Measurements from ENCODE around the gene RHOA. TPM values are rescaled to one million over a fixed set of nuclear protein-coding genes. Genes with fewer than 3 reads are reported as not detected.
"Not testable (repeated sequence)": the region's sequence is repeated elsewhere in the genome, so short reads cannot be mapped to it uniquely, and the experiment has no call there.

RHOA gene
- total and polyA plus RNA-seq, 2 of the 8 experiments (the other 6 are each of a cell fraction or from before 2014, with no cell fraction given), result 176 to 397 TPM

GRCh38 chr3:49357443-49358216 is 54.1 kb downstream of the RHOA start:
- not testable (repeated sequence) for H2AFZ ChIP-seq (ENCODE audit: low read length); H3K14ac ChIP-seq (ENCODE audit: insufficient read length); FAIRE-seq; H3K23me2 ChIP-seq (ENCODE audit: low read depth, low read length); H3K4me1 ChIP-seq (replicated peaks in 1 of 4; ENCODE audit: control insufficient read depth in 3 of 4, insufficient read depth in 4 of 4, low read length in 3 of 4); H2BK20ac ChIP-seq (ENCODE audit: low read length); H2BK12ac ChIP-seq (ENCODE audit: low read depth, low read length); H3K79me1 ChIP-seq (ENCODE audit: low read depth, low read length); H2BK15ac ChIP-seq (ENCODE audit: low read length); H3K23ac ChIP-seq (ENCODE audit: insufficient read length); H2AK5ac ChIP-seq (ENCODE audit: low read depth, low read length); H4K20me1 ChIP-seq (replicated peaks in 1 of 2; ENCODE audit: control insufficient read depth in 1 of 2, insufficient read depth in 2 of 2, low read length in 2 of 2); H3K27me3 ChIP-seq (replicated peaks in 1 of 4; ENCODE audit: control insufficient read depth in 3 of 4, extremely low read depth in 1 of 4, insufficient read depth in 3 of 4, low read length in 3 of 4); H3K56ac ChIP-seq (replicated peaks; ENCODE audit: insufficient read length, low read depth, low read length); H3K9me3 ChIP-seq (ENCODE audit: insufficient read depth in 2 of 2, low read depth in 1 of 2, low read length in 1 of 2)
- Histone ChIP-seq H3K4me2 (ENCODE audit: insufficient read depth in 1 of 2, low read depth in 2 of 2, low read length in 2 of 2) (peak overlapping the region; percentile 75 to 81), H2BK5ac (ENCODE audit: low read depth, low read length) (peak overlapping the region; percentile 18; the same call in 1 of the 2 replicates), H3K79me2 (ENCODE audit: control insufficient read depth in 1 of 2, insufficient read depth in 2 of 2, low read length in 2 of 2) (peaks cover 0 to 14% of the 10 kb centered on the region in 2 experiments; a peak in 2 of 4 replicates), H4K91ac (replicated peaks; ENCODE audit: insufficient read length, low read length) (peak overlapping the region; percentile 93), H3K36me3 (ENCODE audit: control insufficient read depth in 2 of 4, insufficient read depth in 4 of 4, low read length in 3 of 4) (peaks cover 8 to 38% (median 25%) of the 10 kb centered on the region in 4 experiments), H3K27ac (ENCODE audit: low read depth, low read length) (peak overlapping the region; percentile 62; the same call in 1 of the 2 replicates), H3K4me3 (ENCODE audit: extremely low read depth in 1 of 4, insufficient read depth in 2 of 4, low read depth in 3 of 4, low read length in 4 of 4) (peak overlapping the region; percentile 58 to 90 (median 86)), H4K5ac (ENCODE audit: insufficient read length, low read depth, low read length) (peak overlapping the region; percentile 36), H4K8ac (ENCODE audit: extremely low read depth, insufficient read depth, low read length) (peak overlapping the region; percentile 81; the same call in 1 of the 2 replicates), H3K4ac (replicated peaks; ENCODE audit: insufficient read length, low read depth, low read length) (peak overlapping the region; percentile 93), H2BK120ac (replicated peaks; ENCODE audit: low read depth, low read length) (peak overlapping the region; percentile 86), H3K18ac (ENCODE audit: extremely low read depth, low read length) (peak overlapping the region; percentile 19; the same call in 1 of the 2 replicates), H3K9ac (replicated peaks in 1 of 4; ENCODE audit: extremely low read depth in 1 of 4, low read depth in 3 of 4, low read length in 3 of 4) (peak overlapping the region; percentile 53 to 83 (median 68))
- CTCF ChIA-PET (ENCODE audit: partially characterized antibody), result interaction anchor here (0.9 kb wide), 1 partner anchor 17 kb away, joined by 3 read pairs; the partner anchor contains the start of gene USP4
- peak; percentile 49 for TF ChIP-seq KDM4A (IDR thresholded peaks at IDR 0.05; ENCODE audit: low read depth, low read length, severe bottlenecking)
- peak; percentile 20; the same call in 1 of the 2 replicates for TF ChIP-seq MAX (IDR thresholded peaks at IDR 0.05)
- TF ChIP-seq PHF8 (conservative IDR thresholded peaks at IDR 0.05; ENCODE audit: low read depth, low read length), result peak; percentile 69
- peak; percentile 34 for TF ChIP-seq SAP30 (IDR thresholded peaks at IDR 0.05; ENCODE audit: insufficient read depth, insufficient replicate concordance, low read length)
- TF ChIP-seq HDAC2 (IDR thresholded peaks at IDR 0.05; ENCODE audit: borderline replicate concordance in 1 of 2, low read depth in 2 of 2, low read length in 2 of 2), result 0 out of 4 replicates have a peak, but pooled peaks of 1 of the 2 experiments have one; percentile 15
- POLR2A ChIA-PET (ENCODE audit: partially characterized antibody), result interaction anchor here (0.7 to 2.6 kb wide), 23 partner anchors 8 to 329 kb away, joined by 3 to 45 read pairs (median 4); partner anchors contain the start of genes DAG1, RHOA, TCTA and USP4
- DNase-seq (ENCODE audit: low read depth in 1 of 2, low spot score in 2 of 2), result peak in 1 of 2 experiments; percentile 59
- WGBS, 2 experiments (ENCODE audit: extremely low coverage in 1 of 2, insufficient coverage in 1 of 2, insufficient read length in 1 of 2, insufficient replicate concordance in 2 of 2, low coverage in 1 of 2, low lambda C conversion rate in 2 of 2, missing lambda C conversion rate in 1 of 2), result 12% methylated on average over 42 of the region's 63 CpGs; no CpG with 5 or more reads in 1 of the 2 experiments
